Rectal smooth muscle tissue (tissue), 1 donor: ENCODE data around the gene SATB1.
A peak's percentile ranks its signal among the peaks of the same experiment; 100 is the strongest.
"Not testable (repeated sequence)": the region's sequence is repeated elsewhere in the genome, so short reads cannot be mapped to it uniquely, and the experiment has no call there.

Experiments
- H3K27ac ChIP-seq: one replicate; pipeline ENCODE4 v1.7.0; 2013; ENCODE audit warnings: low read depth, low read length, inconsistent platforms
- H3K27me3 ChIP-seq: one replicate; pipeline ENCODE4 v1.7.0; 2013; ENCODE audit warnings: low read length; ENCODE audit not compliant: control insufficient read depth, insufficient read depth
- H3K36me3 ChIP-seq: one replicate; pipeline ENCODE4 v1.7.0; 2013; ENCODE audit warnings: low read length; ENCODE audit not compliant: control insufficient read depth, insufficient read depth
- H3K4me1 ChIP-seq: one replicate; pipeline ENCODE4 v1.7.0; 2013; ENCODE audit warnings: low read length; ENCODE audit not compliant: control insufficient read depth, insufficient read depth
- H3K4me3 ChIP-seq: one replicate; pipeline ENCODE4 v1.7.0; 2013; ENCODE audit warnings: low read length
- H3K9ac ChIP-seq: one replicate; pipeline ENCODE4 v1.7.0; 2013; ENCODE audit warnings: low read length

The SATB1 gene

GRCh38 chr3:18424729-18425640 is at the start of gene SATB1:
Gene SATB1 (minus strand): TSS chr3:18425339. CDS start chr3:18420967, 4,372 bp downstream.
- peak within 1 kb of the TSS; percentile 88 for H3K27ac ChIP-seq
- no peaks in the 10 kb centered on the region for H3K27me3 ChIP-seq
- H3K4me1 ChIP-seq: peaks cover 8% of the 10 kb centered on the region
- H3K9ac ChIP-seq: peak within 1 kb of the TSS; percentile 82
- peak within 1 kb of the TSS; percentile 84 for H3K4me3 ChIP-seq
- H3K36me3 ChIP-seq: peaks cover 4% of the 10 kb centered on the region

- Histone ChIP-seq H3K36me3 (no peaks in the 10 kb centered on the region), H3K4me3 (no peak overlapping the region), H3K4me1 (no peaks in the 10 kb centered on the region), H3K9ac (no peak overlapping the region), H3K27me3 (no peaks in the 10 kb centered on the region), H3K27ac (no peak overlapping the region)
These were observed 49.1 kb upstream of the SATB1 start for GRCh38 chr3:18474202-18474601.

DNA sequence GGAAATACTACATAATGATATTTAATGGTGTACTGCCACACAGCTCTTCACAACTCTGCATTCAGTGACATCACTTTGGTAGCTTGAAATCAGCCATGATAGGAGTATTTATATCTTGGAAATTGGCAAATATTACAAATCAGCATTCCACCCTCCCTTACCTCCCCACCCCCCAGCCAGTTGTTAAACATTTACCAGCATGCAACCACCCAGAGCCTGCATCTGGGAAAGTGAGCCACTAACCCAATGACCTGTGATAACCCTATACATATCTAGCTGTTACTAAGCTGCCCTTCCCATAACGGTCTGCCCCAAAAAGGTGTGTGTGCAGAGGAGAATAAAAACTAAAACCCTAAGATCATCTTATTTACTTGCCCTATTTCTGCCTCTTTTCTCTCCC is 44.6 kb upstream of the SATB1 start:
- Histone ChIP-seq H3K4me1 (no peaks in the 10 kb centered on the region), H3K4me3 (no peak overlapping the region), H3K9ac (no peak overlapping the region), H3K36me3 (no peaks in the 10 kb centered on the region), H3K27ac (no peak overlapping the region), H3K27me3 (no peaks in the 10 kb centered on the region)

DNA sequence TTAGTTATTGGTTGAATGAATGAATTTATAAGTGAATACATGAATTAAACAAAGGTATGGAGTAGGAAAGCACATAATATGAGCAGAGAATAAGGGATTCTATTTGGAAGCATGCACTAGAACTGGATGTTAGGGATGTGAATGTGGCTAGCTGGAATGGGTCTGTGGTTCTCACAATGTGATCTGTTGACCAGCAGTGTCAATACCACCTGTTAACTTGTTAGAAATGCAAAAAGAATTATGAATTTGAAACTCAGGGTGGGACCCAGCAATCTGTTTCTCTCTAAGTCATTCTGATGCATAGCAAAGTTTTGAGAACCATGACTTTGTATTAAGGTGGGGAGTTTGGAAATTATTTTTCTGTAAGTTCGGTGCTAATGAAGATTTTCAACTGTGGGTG is 41.0 kb upstream of the SATB1 start:
- Histone ChIP-seq H3K36me3 (no peaks in the 10 kb centered on the region), H3K27ac (no peak overlapping the region), H3K4me1 (no peaks in the 10 kb centered on the region), H3K4me3 (no peak overlapping the region), H3K9ac (no peak overlapping the region), H3K27me3 (no peaks in the 10 kb centered on the region)

- Histone ChIP-seq H3K4me1 (no peaks in the 10 kb centered on the region), H3K27me3 (no peaks in the 10 kb centered on the region), H3K4me3 (no peak overlapping the region), H3K36me3 (no peaks in the 10 kb centered on the region), H3K9ac (no peak overlapping the region), H3K27ac (no peak overlapping the region)
These were observed 29.6 kb upstream of the SATB1 start for GRCh38 chr3:18454766-18455165.

GRCh38 chr3:18449618-18450017 is 24.5 kb upstream of the SATB1 start:
- not testable (repeated sequence) for H3K9ac ChIP-seq, H3K27me3 ChIP-seq, H3K27ac ChIP-seq, H3K4me1 ChIP-seq, H3K4me3 ChIP-seq, H3K36me3 ChIP-seq

DNA sequence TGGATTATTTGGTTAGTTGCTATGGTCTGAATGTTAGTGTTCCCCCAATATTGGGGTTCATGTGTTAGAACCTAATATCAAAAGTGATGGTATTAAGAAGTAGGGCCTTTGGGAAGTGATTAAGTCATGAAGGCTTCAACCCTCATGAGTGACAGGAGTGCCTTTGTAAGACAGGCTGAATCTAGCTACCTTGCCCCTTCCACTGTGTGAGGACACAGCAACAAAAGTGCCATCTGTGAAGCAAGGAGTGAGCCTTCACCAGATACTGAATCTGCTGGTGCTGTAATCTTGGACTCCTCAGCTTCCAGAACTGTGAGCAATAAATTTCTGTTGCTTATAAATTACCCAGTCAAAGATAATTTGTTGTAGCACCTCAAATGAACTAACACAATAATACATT is 22.6 kb upstream of the SATB1 start:
- no peaks in the 10 kb centered on the region for H3K36me3 ChIP-seq
- H3K27ac ChIP-seq: no peak overlapping the region
- H3K4me1 ChIP-seq: no peaks in the 10 kb centered on the region
- no peak overlapping the region for H3K4me3 ChIP-seq
- H3K9ac ChIP-seq: no peak overlapping the region
- H3K27me3 ChIP-seq: no peaks in the 10 kb centered on the region

GRCh38 chr3:18446149-18446825 is 21.1 kb upstream of the SATB1 start:
- Histone ChIP-seq H3K27ac (peak overlapping the region; percentile 6), H3K9ac (no peak overlapping the region), H3K4me3 (peak overlapping the region; percentile 71), H3K4me1 (no peaks in the 10 kb centered on the region), H3K36me3 (no peaks in the 10 kb centered on the region), H3K27me3 (no peaks in the 10 kb centered on the region)

DNA sequence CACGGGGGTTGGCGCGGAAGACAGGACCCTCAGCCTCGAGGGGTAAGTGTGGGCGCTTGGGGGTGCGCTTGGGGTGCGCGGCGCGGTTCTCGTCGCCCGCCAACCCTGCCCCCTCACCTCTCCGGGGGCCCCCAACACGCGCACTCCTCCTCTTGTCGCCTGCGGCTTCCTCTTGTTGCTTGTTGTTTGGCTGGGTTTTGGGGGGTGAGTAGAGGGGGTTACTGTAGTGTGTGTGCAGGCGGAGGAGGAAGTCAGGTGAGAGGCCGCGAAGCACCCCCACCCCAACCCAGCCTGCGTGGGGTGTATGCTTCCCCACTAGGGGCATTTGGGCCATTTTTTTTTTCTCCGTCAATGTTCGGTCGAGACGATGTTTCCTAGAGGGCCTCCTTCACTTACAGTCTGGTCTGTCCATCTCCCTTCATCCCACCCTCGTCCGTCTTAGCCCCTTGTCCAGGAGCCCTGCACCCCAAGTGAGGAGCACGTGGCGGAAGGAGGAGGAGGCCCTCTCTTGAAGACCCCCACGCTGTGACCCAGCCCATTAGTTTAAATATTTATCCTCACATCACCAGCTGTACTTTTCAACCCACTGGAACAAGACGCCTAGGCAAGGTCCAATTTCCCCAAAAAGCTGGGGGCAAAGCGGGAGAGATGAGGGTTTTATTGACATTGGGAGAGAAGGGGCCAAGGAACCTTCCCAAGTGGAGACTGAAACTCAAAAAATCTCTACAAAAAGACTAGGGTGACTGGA is 20.4 kb upstream of the SATB1 start:
- peak overlapping the region; percentile 71 for H3K4me3 ChIP-seq
- no peaks in the 10 kb centered on the region for H3K27me3 ChIP-seq
- peak overlapping the region; percentile 63 for H3K27ac ChIP-seq
- no peaks in the 10 kb centered on the region for H3K4me1 ChIP-seq
- no peak overlapping the region for H3K9ac ChIP-seq
- H3K36me3 ChIP-seq: no peaks in the 10 kb centered on the region

DNA sequence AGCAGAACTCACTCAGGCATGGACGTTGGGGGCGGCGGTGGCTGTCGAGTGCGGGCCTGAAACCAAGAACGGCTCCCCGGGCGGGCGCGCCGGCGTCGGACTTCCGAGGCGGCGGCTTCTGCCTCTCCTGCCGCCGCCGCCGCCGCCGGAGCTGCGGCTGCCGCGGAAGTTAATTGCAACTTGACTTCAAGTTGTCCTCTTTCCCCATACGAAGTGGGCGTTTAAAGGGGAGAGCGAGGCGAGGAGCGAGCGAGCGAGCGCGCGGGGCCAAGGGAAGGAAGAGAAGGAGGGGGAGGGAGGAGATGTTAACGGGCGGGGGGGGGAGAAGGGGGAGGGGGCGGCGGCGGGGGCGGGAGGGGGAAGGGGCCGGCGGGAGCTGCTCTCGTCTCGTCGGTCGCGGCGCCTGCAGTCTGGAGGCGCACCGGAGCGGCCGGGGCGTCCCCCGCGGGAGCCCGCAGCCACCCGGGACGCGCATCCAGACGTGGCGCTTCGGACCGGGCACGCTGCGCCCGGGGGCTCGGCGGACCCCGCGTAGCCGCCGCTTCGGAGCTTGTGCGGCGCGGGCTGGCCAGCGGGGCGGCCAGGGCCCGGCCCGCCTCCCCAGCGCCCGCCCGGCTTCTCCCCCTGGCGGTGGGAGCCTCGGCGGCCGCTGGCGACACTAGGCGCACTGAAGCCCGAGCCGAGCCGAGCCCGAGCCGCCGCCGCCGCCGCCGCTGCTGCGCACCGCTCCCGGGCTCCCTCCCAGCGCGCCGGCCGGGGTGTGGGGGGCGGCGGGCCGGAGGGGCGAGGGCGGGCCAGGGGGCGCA is 19.7 kb upstream of the SATB1 start:
- peak overlapping the region; percentile 66 for H3K9ac ChIP-seq
- peak overlapping the region; percentile 63 for H3K27ac ChIP-seq
- H3K4me3 ChIP-seq: peak overlapping the region; percentile 87
- no peaks in the 10 kb centered on the region for H3K27me3 ChIP-seq
- H3K36me3 ChIP-seq: no peaks in the 10 kb centered on the region
- no peaks in the 10 kb centered on the region for H3K4me1 ChIP-seq

DNA sequence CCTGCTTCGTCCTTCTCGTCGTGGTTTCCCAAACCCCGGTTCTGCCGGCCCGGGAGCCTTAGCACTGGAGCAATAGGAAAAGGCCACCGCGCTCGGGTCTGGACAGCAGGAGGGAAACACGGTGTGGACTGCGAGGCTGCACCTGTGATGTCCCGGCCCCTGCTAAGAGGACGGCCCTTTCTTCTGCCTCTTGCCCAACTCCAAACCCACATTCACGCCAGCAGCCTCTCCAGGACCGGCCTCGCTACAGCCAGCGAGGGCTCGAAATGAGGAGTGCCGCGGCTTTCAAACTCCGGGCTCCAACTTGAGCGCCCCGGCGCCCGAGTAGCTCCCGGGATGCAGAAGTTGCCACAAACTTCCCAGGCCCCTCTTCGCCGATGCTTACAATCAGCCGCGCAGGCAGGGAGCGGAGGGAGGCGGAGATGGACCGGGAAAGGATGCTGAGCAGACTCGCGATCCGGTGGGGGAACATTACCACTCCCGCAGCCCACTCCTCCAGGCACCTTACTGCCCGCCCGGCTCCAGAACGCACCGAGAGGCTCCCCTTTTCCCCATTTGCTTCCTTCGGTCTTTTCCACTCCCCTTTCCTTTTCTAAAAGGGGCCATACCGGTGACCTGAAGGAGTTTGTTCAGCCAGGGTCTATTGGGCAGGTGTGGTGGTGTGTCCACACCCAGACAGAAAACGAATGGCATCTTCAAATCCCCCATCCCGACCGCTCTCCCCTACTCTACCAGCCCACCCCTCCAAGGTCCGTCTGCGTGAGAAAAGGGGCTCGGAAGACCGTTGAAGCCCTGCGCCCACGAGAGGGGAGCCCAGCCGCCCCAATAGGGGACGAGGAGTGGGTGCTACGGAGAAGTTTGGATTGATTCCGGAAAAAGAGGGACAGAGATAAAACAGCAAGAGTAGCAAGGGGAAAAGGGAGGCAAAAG is 18.8 kb upstream of the SATB1 start:
- peak overlapping the region; percentile 87 for H3K4me3 ChIP-seq
- H3K27ac ChIP-seq: peak overlapping the region; percentile 48
- H3K27me3 ChIP-seq: no peaks in the 10 kb centered on the region
- H3K4me1 ChIP-seq: no peaks in the 10 kb centered on the region
- H3K9ac ChIP-seq: peak overlapping the region; percentile 66
- no peaks in the 10 kb centered on the region for H3K36me3 ChIP-seq
